ENCODE measurements around the gene SAT2. TPM values are rescaled to one million over a fixed set of nuclear protein-coding genes. Genes with fewer than 3 reads are reported as not detected.

Gene SAT2
- total RNA-seq, 4 donors from 2014 or later: 69.6 to 126 (median 85.0) TPM

- no peak for TF ChIP-seq CTCF (IDR thresholded peaks at IDR 0.05; ENCODE audit: low read depth)
These were observed 38.9 kb downstream of the SAT2 start for GRCh38 chr17:7588553-7589203.

GRCh38 chr17:7587420-7588151 is 40.0 kb downstream of the SAT2 start:
- no peak for TF ChIP-seq CTCF (IDR thresholded peaks at IDR 0.05; ENCODE audit: low read depth)

- no peak for TF ChIP-seq CTCF (IDR thresholded peaks at IDR 0.05; ENCODE audit: low read depth)
These were observed 40.8 kb downstream of the SAT2 start for GRCh38 chr17:7586673-7587419.

GRCh38 chr17:7583253-7584109 is 44.1 kb downstream of the SAT2 start, which contains the start of gene MPDU1:
Gene MPDU1, plus strand, starts transcription at chr17:7583852. Its CDS starts 11 bp downstream, at chr17:7583863.
- no peak for TF ChIP-seq CTCF (IDR thresholded peaks at IDR 0.05; ENCODE audit: low read depth)

GRCh38 chr17:7582396-7583252 is 45.0 kb downstream of the SAT2 start:
- TF ChIP-seq CTCF (IDR thresholded peaks at IDR 0.05; ENCODE audit: low read depth): no peak
